ENCODE measurements around the gene FCN2.
"Not testable (repeated sequence)": the region's sequence is repeated elsewhere in the genome, so short reads cannot be mapped to it uniquely, and the experiment has no call there.

The FCN2 gene

DNA sequence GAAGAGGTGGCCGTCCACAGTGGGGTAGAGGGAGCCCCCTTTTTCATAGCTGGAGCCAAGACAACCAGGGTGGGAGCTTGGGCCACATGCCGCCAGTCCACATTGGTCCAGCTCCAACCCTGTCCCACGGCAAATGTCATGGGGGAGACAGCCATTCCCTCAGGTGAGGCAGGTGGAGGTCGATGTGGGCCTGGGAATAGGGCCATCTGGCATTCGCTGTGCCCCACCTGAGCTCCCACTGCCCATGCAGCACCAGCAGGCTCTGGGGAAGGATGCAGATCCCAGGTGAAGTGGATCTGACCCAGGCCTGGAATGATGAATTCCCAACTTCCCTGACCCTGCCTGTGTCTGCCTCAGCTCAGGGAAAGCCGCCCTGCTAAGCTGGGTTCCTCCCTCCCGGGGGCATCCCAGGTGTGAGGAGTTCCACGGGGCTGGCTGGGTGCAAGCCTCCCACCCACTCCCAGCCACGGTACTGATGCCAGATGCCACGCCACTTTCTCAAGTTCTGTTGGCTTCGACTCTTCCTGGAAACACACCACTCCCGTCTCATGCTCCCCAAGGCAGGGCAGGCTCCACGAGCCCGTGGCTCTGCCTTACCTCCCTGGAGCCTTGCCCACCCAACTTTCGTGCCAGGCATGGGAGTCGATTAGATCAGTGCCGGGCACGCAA lies 25.2 kb upstream of the FCN2 start:
- Histone ChIP-seq H3K4ac (ENCODE audit: low read length) (no peak overlapping the region), H2BK120ac (ENCODE audit: low read depth, low read length) (no peak overlapping the region), H3K9me3 (replicated peaks in 1 of 2; ENCODE audit: control insufficient read depth in 2 of 2, insufficient read depth in 1 of 2, low read depth in 1 of 2, low read length in 2 of 2) (peaks cover 0 to 6% of the 10 kb centered on the region in 2 donors), H3K4me3 (ENCODE audit: low read length in 2 of 2) (no peak overlapping the region), H3K27me3 (ENCODE audit: control insufficient read depth in 3 of 3, insufficient read depth in 3 of 3, low read depth in 1 of 3, low read length in 3 of 3) (no peaks in the 10 kb centered on the region), H3K4me1 (ENCODE audit: control insufficient read depth in 2 of 2, insufficient read depth in 1 of 2, low read depth in 1 of 2, low read length in 2 of 2) (no peaks in the 10 kb centered on the region), H3K36me3 (replicated peaks in 1 of 2; ENCODE audit: control insufficient read depth in 2 of 2, insufficient read depth in 2 of 2, low read length in 2 of 2) (no peaks in the 10 kb centered on the region), H2AFZ (ENCODE audit: low read length) (no peak overlapping the region), H3K4me2 (ENCODE audit: insufficient read depth, low read length, poor library complexity, severe bottlenecking) (no peak overlapping the region), H2BK5ac (ENCODE audit: low read length) (no peak overlapping the region), H3K27ac (replicated peaks; ENCODE audit: low read length) (no peak overlapping the region), H2BK12ac (ENCODE audit: low read length) (no peak overlapping the region), H3K18ac (ENCODE audit: low read length) (peak overlapping the region; percentile 59), H3K23ac (ENCODE audit: low read depth, low read length, poor library complexity) (no peak overlapping the region), H3K14ac (ENCODE audit: low read length) (peak overlapping the region; percentile 47), H4K91ac (ENCODE audit: low read depth, low read length, poor library complexity) (peak overlapping the region; percentile 42), H2AK5ac (ENCODE audit: low read depth, low read length) (no peak overlapping the region), H4K8ac (ENCODE audit: low read depth, low read length) (no peak overlapping the region), H2BK15ac (ENCODE audit: low read length) (no peak overlapping the region), H3K9ac (ENCODE audit: low read depth, low read length, poor library complexity) (peak overlapping the region; percentile 32), H3K79me1 (ENCODE audit: low read depth, low read length) (no peaks in the 10 kb centered on the region)
- no peak for DNase-seq (ENCODE audit: low spot score)
- no CpG with 5 or more reads among the region's 18 CpGs for WGBS, 2 donors (ENCODE audit: extremely low coverage in 2 of 2, insufficient read length in 2 of 2, insufficient replicate concordance in 1 of 2)

DNA sequence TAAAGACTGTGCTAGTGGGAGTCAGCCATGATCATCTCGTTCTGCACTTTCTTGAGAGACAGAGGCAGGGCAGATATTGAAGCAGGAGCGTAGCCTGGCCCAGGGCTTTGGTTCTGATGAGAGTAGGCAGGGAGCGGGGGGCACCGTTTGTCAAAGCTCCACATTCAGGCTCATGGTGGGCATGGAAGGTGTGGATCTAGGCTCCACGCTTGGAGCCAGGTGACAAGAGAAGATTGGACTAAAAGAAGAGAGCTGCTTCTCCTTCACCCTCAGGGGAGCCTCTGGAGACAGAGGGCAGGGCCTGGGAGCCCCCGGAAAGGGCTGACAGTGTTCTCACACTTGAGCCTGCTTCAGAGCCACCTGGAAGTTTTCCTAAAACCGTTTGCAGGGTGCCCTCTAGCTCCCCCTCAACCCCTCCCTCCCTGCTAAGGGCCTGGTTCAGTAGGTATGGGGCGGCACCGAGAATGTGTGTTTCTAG lies 24.7 kb upstream of the FCN2 start:
- H3K36me3 ChIP-seq (replicated peaks in 1 of 2; ENCODE audit: control insufficient read depth in 2 of 2, insufficient read depth in 2 of 2, low read length in 2 of 2), result no peaks in the 10 kb centered on the region
- no peak overlapping the region for H3K4me2 ChIP-seq (ENCODE audit: insufficient read depth, low read length, poor library complexity, severe bottlenecking)
- no peak overlapping the region for H2AK5ac ChIP-seq (ENCODE audit: low read depth, low read length)
- DNase-seq (ENCODE audit: low spot score), result no peak
- no peaks in the 10 kb centered on the region for H3K4me1 ChIP-seq (ENCODE audit: control insufficient read depth in 2 of 2, insufficient read depth in 1 of 2, low read depth in 1 of 2, low read length in 2 of 2)
- peaks cover 0 to 4% of the 10 kb centered on the region in 2 donors for H3K9me3 ChIP-seq (replicated peaks in 1 of 2; ENCODE audit: control insufficient read depth in 2 of 2, insufficient read depth in 1 of 2, low read depth in 1 of 2, low read length in 2 of 2)
- no peak overlapping the region for H3K4me3 ChIP-seq (ENCODE audit: low read length in 2 of 2)
- H2BK5ac ChIP-seq (ENCODE audit: low read length), result no peak overlapping the region
- H3K23ac ChIP-seq (ENCODE audit: low read depth, low read length, poor library complexity), result no peak overlapping the region
- H3K27me3 ChIP-seq (ENCODE audit: control insufficient read depth in 3 of 3, insufficient read depth in 3 of 3, low read depth in 1 of 3, low read length in 3 of 3), result no peaks in the 10 kb centered on the region
- no peak overlapping the region for H3K27ac ChIP-seq (replicated peaks; ENCODE audit: low read length)
- H2BK12ac ChIP-seq (ENCODE audit: low read length), result no peak overlapping the region
- no peak overlapping the region for H3K14ac ChIP-seq (ENCODE audit: low read length)
- H3K4ac ChIP-seq (ENCODE audit: low read length), result no peak overlapping the region
- H3K79me1 ChIP-seq (ENCODE audit: low read depth, low read length), result no peaks in the 10 kb centered on the region
- no peak overlapping the region for H2AFZ ChIP-seq (ENCODE audit: low read length)
- H2BK120ac ChIP-seq (ENCODE audit: low read depth, low read length), result no peak overlapping the region
- peak overlapping the region; percentile 42 for H3K18ac ChIP-seq (ENCODE audit: low read length)
- H4K91ac ChIP-seq (ENCODE audit: low read depth, low read length, poor library complexity), result no peak overlapping the region
- H2BK15ac ChIP-seq (ENCODE audit: low read length), result no peak overlapping the region
- no peak overlapping the region for H4K8ac ChIP-seq (ENCODE audit: low read depth, low read length)
- H3K9ac ChIP-seq (ENCODE audit: low read depth, low read length, poor library complexity), result no peak overlapping the region
- WGBS, 2 donors (ENCODE audit: extremely low coverage in 2 of 2, insufficient read length in 2 of 2, insufficient replicate concordance in 1 of 2), result no CpG with 5 or more reads among the region's 9 CpGs

DNA sequence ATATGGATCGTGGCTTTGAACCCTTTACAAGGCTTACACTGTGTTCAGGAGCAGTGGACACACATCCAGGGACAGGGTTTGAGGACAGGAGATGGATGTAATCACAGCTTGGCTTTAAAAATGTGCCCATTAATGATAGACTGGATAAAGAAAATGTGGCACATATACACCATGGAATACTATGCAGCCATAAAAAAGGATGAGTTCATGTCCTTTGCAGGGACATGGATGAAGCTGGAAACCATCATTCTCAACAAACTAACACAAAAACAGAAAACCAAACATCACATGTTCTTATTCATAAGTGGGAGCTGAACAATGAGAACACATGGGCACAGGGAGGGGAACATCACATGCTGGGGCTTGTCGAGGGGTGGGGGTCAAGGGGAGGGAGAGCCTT lies 23.2 kb upstream of the FCN2 start:
- H3K36me3 ChIP-seq (replicated peaks in 1 of 2; ENCODE audit: control insufficient read depth in 2 of 2, insufficient read depth in 2 of 2, low read length in 2 of 2); H3K27ac ChIP-seq (replicated peaks; ENCODE audit: low read length); H4K91ac ChIP-seq (ENCODE audit: low read depth, low read length, poor library complexity); H2BK5ac ChIP-seq (ENCODE audit: low read length); H3K23ac ChIP-seq (ENCODE audit: low read depth, low read length, poor library complexity); H2AK5ac ChIP-seq (ENCODE audit: low read depth, low read length); H3K27me3 ChIP-seq (ENCODE audit: control insufficient read depth in 3 of 3, insufficient read depth in 3 of 3, low read depth in 1 of 3, low read length in 3 of 3); H3K4me2 ChIP-seq (ENCODE audit: insufficient read depth, low read length, poor library complexity, severe bottlenecking); H2AFZ ChIP-seq (ENCODE audit: low read length); H2BK12ac ChIP-seq (ENCODE audit: low read length); H3K4me1 ChIP-seq (ENCODE audit: control insufficient read depth in 2 of 2, insufficient read depth in 1 of 2, low read depth in 1 of 2, low read length in 2 of 2); H2BK15ac ChIP-seq (ENCODE audit: low read length); H4K8ac ChIP-seq (ENCODE audit: low read depth, low read length); H3K14ac ChIP-seq (ENCODE audit: low read length); H2BK120ac ChIP-seq (ENCODE audit: low read depth, low read length); H3K4me3 ChIP-seq (ENCODE audit: low read length in 2 of 2); H3K79me1 ChIP-seq (ENCODE audit: low read depth, low read length); H3K9me3 ChIP-seq (replicated peaks in 1 of 2; ENCODE audit: control insufficient read depth in 2 of 2, insufficient read depth in 1 of 2, low read depth in 1 of 2, low read length in 2 of 2); H3K4ac ChIP-seq (ENCODE audit: low read length); DNase-seq (ENCODE audit: low spot score); H3K9ac ChIP-seq (ENCODE audit: low read depth, low read length, poor library complexity); H3K18ac ChIP-seq (ENCODE audit: low read length): not testable (repeated sequence)
- WGBS, 2 donors (ENCODE audit: extremely low coverage in 2 of 2, insufficient read length in 2 of 2, insufficient replicate concordance in 1 of 2), result no CpG with 5 or more reads among the region's 2 CpGs

DNA sequence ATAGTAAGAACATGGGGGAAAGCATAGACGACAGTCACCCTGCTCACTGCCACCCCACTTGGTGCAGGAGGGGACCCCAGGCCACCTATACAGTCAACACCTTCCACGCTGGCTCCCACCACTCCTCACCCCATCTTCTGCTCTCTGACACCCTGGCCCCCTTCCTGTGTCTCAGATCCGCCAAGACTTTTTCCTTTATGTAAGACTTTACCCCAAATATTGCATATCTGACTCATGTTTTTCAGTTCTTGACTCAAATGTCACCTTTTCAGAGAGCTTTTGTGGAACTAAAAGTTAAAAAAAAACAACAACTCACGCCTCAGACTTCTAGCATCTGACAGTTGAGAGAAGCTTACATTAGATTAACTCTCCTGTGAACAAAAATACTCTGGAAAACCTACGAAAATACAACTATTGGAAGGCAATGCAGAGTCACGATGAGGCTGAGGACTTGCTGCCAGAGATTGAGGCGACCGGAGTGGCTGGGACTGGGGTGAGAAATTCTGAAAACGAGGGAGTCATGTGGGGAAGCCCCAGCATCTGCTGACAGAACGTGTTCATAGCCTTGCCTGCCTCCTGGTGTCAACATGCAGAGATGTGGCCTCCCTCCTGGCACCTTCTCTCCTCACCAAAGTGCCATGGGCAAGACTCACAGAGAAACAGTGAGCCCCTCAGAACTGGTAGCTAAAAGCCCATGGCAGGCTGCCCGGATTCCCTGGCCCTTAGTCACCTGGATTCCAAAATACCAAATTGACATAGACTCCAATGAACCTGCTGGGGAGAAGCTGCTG lies 22.4 kb upstream of the FCN2 start:
- no peak for DNase-seq (ENCODE audit: low spot score)
- Histone ChIP-seq H3K9ac (ENCODE audit: low read depth, low read length, poor library complexity) (no peak overlapping the region), H2BK120ac (ENCODE audit: low read depth, low read length) (no peak overlapping the region)

More for the DNA sequence above, 22.4 kb upstream of the FCN2 start:
- Histone ChIP-seq H3K27me3 (ENCODE audit: control insufficient read depth in 3 of 3, insufficient read depth in 3 of 3, low read depth in 1 of 3, low read length in 3 of 3) (no peaks in the 10 kb centered on the region), H3K4ac (ENCODE audit: low read length) (no peak overlapping the region), H4K8ac (ENCODE audit: low read depth, low read length) (no peak overlapping the region), H3K23ac (ENCODE audit: low read depth, low read length, poor library complexity) (no peak overlapping the region), H3K27ac (replicated peaks; ENCODE audit: low read length) (no peak overlapping the region), H3K36me3 (replicated peaks in 1 of 2; ENCODE audit: control insufficient read depth in 2 of 2, insufficient read depth in 2 of 2, low read length in 2 of 2) (no peaks in the 10 kb centered on the region), H2AK5ac (ENCODE audit: low read depth, low read length) (no peak overlapping the region), H3K9me3 (replicated peaks in 1 of 2; ENCODE audit: control insufficient read depth in 2 of 2, insufficient read depth in 1 of 2, low read depth in 1 of 2, low read length in 2 of 2) (peaks cover 0 to 4% of the 10 kb centered on the region in 2 donors), H3K18ac (ENCODE audit: low read length) (no peak overlapping the region), H2AFZ (ENCODE audit: low read length) (no peak overlapping the region), H2BK5ac (ENCODE audit: low read length) (no peak overlapping the region), H2BK15ac (ENCODE audit: low read length) (no peak overlapping the region), H3K4me2 (ENCODE audit: insufficient read depth, low read length, poor library complexity, severe bottlenecking) (no peak overlapping the region), H3K4me3 (ENCODE audit: low read length in 2 of 2) (no peak overlapping the region), H4K91ac (ENCODE audit: low read depth, low read length, poor library complexity) (no peak overlapping the region), H2BK12ac (ENCODE audit: low read length) (no peak overlapping the region), H3K14ac (ENCODE audit: low read length) (no peak overlapping the region), H3K4me1 (ENCODE audit: control insufficient read depth in 2 of 2, insufficient read depth in 1 of 2, low read depth in 1 of 2, low read length in 2 of 2) (no peaks in the 10 kb centered on the region), H3K79me1 (ENCODE audit: low read depth, low read length) (no peaks in the 10 kb centered on the region)
- WGBS, 2 donors (ENCODE audit: extremely low coverage in 2 of 2, insufficient read length in 2 of 2, insufficient replicate concordance in 1 of 2), result no CpG with 5 or more reads among the region's 11 CpGs
